Panc1 (cell line): Measurements from ENCODE around the gene CCDC137.

ENCODE experiments used
- POLR2AphosphoS5 ChIP-seq: IDR thresholded peaks from 2 replicates; pipeline ENCODE4 v1.6.1; 2012; ENCODE audit warnings: mild to moderate bottlenecking, low read depth, low read length, moderate library complexity
- SIN3A ChIP-seq: IDR thresholded peaks from 2 replicates; pipeline ENCODE4 v1.6.1; 2012; ENCODE audit warnings: low read depth, mild to moderate bottlenecking, low read length, moderate library complexity, borderline replicate concordance; ENCODE audit not compliant: insufficient read depth
- TCF7L2 ChIP-seq: IDR thresholded peaks from 2 replicates; pipeline ENCODE4 v1.6.1; 2011; ENCODE audit warnings: mild to moderate bottlenecking, low read depth, low read length, inconsistent platforms
- TF ChIP-seq, protein P1 (sequence below): fragments of 450-650 bp; IDR thresholded peaks from 2 replicates; pipeline ENCODE4 v1.5.1; 2017; ENCODE audit warnings: mild to moderate bottlenecking
- TF ChIP-seq, protein P2 (sequence below), 2 experiments: IDR thresholded peaks; 2 replicates each; pipeline ENCODE4 v1.6.1; 2011 to 2012; ENCODE audit warnings: low read depth in 2 of 2, control low read depth in 1 of 2, low read length in 1 of 2, mild to moderate bottlenecking in 1 of 2, moderate library complexity in 1 of 2; ENCODE audit not compliant: insufficient read depth in 1 of 2

DNA sequence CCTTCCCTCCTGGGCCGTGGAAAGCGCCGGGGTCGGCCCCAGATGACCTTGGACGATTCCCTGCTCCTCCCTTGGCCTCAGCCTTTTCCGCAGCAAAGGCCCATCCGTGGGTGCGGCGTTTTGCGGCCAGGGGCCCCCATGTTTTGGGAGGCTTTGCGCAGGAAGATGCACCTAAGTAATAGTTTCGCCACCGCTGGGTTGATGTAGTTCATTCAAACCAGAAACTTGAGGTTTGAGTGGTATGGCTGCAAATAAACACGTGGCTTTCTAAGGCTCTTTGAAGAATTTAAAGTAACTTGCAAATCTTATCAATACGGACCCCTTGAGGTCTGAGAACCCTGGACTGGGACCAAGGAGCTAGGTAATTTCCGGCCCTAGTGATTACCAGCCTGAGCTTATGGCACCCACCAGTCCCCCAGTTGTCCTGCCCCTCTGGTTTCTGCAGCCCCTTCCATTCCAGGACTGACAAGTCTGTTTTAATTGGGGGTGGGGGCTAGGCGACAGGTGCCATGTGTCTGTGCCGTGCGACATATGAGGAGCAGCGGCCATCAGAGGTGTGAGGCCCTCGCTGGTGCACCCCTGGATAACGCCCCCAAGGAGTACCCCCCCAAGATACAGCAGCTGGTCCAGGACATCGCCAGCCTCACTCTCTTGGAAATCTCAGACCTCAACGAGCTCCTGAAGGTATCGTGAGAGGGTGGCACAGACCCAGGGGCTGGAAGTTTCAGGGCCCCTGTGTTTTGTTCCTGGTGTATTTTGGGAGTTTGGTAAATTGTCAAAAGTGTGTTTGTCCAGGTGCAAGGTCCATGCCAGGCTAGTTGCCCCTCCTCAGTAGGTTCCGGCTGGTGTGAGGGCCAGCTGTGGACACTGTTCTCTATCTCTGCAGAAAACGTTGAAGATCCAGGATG lies 37.5 kb downstream of the CCDC137 start:
- TF ChIP-seq, protein P1, sequence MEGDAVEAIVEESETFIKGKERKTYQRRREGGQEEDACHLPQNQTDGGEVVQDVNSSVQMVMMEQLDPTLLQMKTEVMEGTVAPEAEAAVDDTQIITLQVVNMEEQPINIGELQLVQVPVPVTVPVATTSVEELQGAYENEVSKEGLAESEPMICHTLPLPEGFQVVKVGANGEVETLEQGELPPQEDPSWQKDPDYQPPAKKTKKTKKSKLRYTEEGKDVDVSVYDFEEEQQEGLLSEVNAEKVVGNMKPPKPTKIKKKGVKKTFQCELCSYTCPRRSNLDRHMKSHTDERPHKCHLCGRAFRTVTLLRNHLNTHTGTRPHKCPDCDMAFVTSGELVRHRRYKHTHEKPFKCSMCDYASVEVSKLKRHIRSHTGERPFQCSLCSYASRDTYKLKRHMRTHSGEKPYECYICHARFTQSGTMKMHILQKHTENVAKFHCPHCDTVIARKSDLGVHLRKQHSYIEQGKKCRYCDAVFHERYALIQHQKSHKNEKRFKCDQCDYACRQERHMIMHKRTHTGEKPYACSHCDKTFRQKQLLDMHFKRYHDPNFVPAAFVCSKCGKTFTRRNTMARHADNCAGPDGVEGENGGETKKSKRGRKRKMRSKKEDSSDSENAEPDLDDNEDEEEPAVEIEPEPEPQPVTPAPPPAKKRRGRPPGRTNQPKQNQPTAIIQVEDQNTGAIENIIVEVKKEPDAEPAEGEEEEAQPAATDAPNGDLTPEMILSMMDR = no peak
- TF ChIP-seq, protein P2, sequence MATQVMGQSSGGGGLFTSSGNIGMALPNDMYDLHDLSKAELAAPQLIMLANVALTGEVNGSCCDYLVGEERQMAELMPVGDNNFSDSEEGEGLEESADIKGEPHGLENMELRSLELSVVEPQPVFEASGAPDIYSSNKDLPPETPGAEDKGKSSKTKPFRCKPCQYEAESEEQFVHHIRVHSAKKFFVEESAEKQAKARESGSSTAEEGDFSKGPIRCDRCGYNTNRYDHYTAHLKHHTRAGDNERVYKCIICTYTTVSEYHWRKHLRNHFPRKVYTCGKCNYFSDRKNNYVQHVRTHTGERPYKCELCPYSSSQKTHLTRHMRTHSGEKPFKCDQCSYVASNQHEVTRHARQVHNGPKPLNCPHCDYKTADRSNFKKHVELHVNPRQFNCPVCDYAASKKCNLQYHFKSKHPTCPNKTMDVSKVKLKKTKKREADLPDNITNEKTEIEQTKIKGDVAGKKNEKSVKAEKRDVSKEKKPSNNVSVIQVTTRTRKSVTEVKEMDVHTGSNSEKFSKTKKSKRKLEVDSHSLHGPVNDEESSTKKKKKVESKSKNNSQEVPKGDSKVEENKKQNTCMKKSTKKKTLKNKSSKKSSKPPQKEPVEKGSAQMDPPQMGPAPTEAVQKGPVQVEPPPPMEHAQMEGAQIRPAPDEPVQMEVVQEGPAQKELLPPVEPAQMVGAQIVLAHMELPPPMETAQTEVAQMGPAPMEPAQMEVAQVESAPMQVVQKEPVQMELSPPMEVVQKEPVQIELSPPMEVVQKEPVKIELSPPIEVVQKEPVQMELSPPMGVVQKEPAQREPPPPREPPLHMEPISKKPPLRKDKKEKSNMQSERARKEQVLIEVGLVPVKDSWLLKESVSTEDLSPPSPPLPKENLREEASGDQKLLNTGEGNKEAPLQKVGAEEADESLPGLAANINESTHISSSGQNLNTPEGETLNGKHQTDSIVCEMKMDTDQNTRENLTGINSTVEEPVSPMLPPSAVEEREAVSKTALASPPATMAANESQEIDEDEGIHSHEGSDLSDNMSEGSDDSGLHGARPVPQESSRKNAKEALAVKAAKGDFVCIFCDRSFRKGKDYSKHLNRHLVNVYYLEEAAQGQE (IDR thresholded peaks at IDR 0.05; ENCODE audit: insufficient read depth in 1 of 2, low read depth in 2 of 2, low read length in 1 of 2) = no peak
- TF ChIP-seq POLR2AphosphoS5 (no peak), TCF7L2 (no peak), SIN3A (no peak)
